NOMO-1 treated with dmso at 0.1 percent for 144 hours (cell line): Measurements from ENCODE around the gene MBTPS2.
"Not testable (repeated sequence)": the region's sequence is repeated elsewhere in the genome, so short reads cannot be mapped to it uniquely, and the experiment has no call there.

Experiments
- DNase-seq: peaks from one replicate; lab custom pipeline; 2025; ENCODE audit not compliant: unreplicated experiment; lab: John Stamatoyannopoulos, UW

MBTPS2 gene

GRCh38 chrX:21855937-21856415 lies 16.6 kb downstream of the MBTPS2 start, which contains the start of gene YY2:
YY2 (plus strand) TSS chrX:21855987; CDS start chrX:21856485, 498 bp downstream.
- no peak for DNase-seq

- no peak for DNase-seq
Observed at GRCh38 chrX:21856504-21856903, 17.1 kb downstream of the MBTPS2 start.

- no peak for DNase-seq
Observed at GRCh38 chrX:21863241-21863640, 23.8 kb downstream of the MBTPS2 start.

GRCh38 chrX:21865436-21865835 lies 26.0 kb downstream of the MBTPS2 start:
- DNase-seq: no peak

- no peak for DNase-seq
Observed at GRCh38 chrX:21870494-21870893, 31.1 kb downstream of the MBTPS2 start.

GRCh38 chrX:21873063-21873775 lies 33.8 kb downstream of the MBTPS2 start:
- no peak for DNase-seq

- DNase-seq: not testable (repeated sequence)
Observed at GRCh38 chrX:21874182-21874581, 34.8 kb downstream of the MBTPS2 start.

GRCh38 chrX:21875013-21875412 lies 35.6 kb downstream of the MBTPS2 start:
- no peak for DNase-seq

- no peak for DNase-seq
Observed at GRCh38 chrX:21881881-21882574, 42.6 kb downstream of the MBTPS2 start.

GRCh38 chrX:21883258-21883657 lies 43.8 kb downstream of the MBTPS2 start:
- DNase-seq: no peak

- no peak for DNase-seq
Observed at GRCh38 chrX:21885568-21885967, 46.2 kb downstream of the MBTPS2 start.

GRCh38 chrX:21905313-21905712 lies 65.9 kb downstream of the MBTPS2 start:
- DNase-seq: no peak

- DNase-seq: no peak
Observed at GRCh38 chrX:21905953-21906352, 66.5 kb downstream of the MBTPS2 start.

GRCh38 chrX:21907260-21907659 lies 67.8 kb downstream of the MBTPS2 start:
- no peak for DNase-seq

- DNase-seq: no peak
Observed at GRCh38 chrX:21911481-21911880, 72.1 kb downstream of the MBTPS2 start.

- no peak for DNase-seq
Observed at GRCh38 chrX:21912220-21912619, 72.8 kb downstream of the MBTPS2 start.

GRCh38 chrX:21912989-21913388 lies 73.6 kb downstream of the MBTPS2 start:
- no peak for DNase-seq

- no peak for DNase-seq
Observed at GRCh38 chrX:21926116-21926515, 86.7 kb downstream of the MBTPS2 start.

- DNase-seq: no peak
Observed at GRCh38 chrX:21926527-21927278, 87.3 kb downstream of the MBTPS2 start.

- peak; percentile 46 for DNase-seq
Observed at GRCh38 chrX:21929209-21929608, 89.8 kb downstream of the MBTPS2 start.

GRCh38 chrX:21930986-21931385 lies 91.6 kb downstream of the MBTPS2 start:
- no peak for DNase-seq
